Osteocyte (in vitro differentiated cells): ENCODE data around the gene SSR2. TPM values are rescaled to one million over a fixed set of nuclear protein-coding genes. Genes with fewer than 3 reads are reported as not detected.

ENCODE experiments used
- DNase-seq: peaks from one replicate; pipeline ENCODE4 v3.0.0; 2021; ENCODE audit warnings: mixed read lengths; ENCODE audit not compliant: unreplicated experiment; ENCODE audit errors: extremely low spot score
- H3K27ac Mint-ChIP-seq: one replicate; pipeline ENCODE4 v1.8.0; 2021; ENCODE audit warnings: mild to moderate bottlenecking, mixed read lengths; ENCODE audit not compliant: unreplicated experiment
- H3K27me3 Mint-ChIP-seq: one replicate; pipeline ENCODE4 v1.8.0; 2021; ENCODE audit warnings: mixed read lengths; ENCODE audit not compliant: unreplicated experiment
- H3K36me3 Mint-ChIP-seq: one replicate; pipeline ENCODE4 v1.8.0; 2021; ENCODE audit warnings: mixed read lengths; ENCODE audit not compliant: unreplicated experiment
- H3K4me1 Mint-ChIP-seq: one replicate; pipeline ENCODE4 v1.8.0; 2021; ENCODE audit warnings: mixed read lengths; ENCODE audit not compliant: unreplicated experiment
- H3K4me3 Mint-ChIP-seq: one replicate; pipeline ENCODE4 v1.8.0; 2021; ENCODE audit warnings: mild to moderate bottlenecking, moderate library complexity, mixed read lengths; ENCODE audit not compliant: unreplicated experiment
- H3K9me3 Mint-ChIP-seq: one replicate; pipeline ENCODE4 v1.8.0; 2021; ENCODE audit warnings: mixed read lengths; ENCODE audit not compliant: unreplicated experiment
- total RNA-seq: library from RNA; stranded (reverse); gene quantifications from 2 replicates; pipeline ENCODE4 v1.2.1, GENCODE V29; 2021
- TF ChIP-seq, protein P1 (sequence below): fragments of 200-600 bp; sonication (generic); IDR thresholded peaks from 2 replicates; pipeline ENCODE4 v1.5.0; 2021; ENCODE audit warnings: antibody characterized with exemption, mild to moderate bottlenecking, moderate library complexity

The SSR2 gene
- total RNA-seq, 1 donor from 2014 or later: 283 TPM

- Mint-ChIP-seq H3K27me3 (no peaks in the 10 kb centered on the region), H3K36me3 (peaks cover 7% of the 10 kb centered on the region), H3K4me3 (no peak overlapping the region), H3K9me3 (no peaks in the 10 kb centered on the region), H3K4me1 (peaks cover 58% of the 10 kb centered on the region), H3K27ac (peak overlapping the region; percentile 98)
- TF ChIP-seq, protein P1, sequence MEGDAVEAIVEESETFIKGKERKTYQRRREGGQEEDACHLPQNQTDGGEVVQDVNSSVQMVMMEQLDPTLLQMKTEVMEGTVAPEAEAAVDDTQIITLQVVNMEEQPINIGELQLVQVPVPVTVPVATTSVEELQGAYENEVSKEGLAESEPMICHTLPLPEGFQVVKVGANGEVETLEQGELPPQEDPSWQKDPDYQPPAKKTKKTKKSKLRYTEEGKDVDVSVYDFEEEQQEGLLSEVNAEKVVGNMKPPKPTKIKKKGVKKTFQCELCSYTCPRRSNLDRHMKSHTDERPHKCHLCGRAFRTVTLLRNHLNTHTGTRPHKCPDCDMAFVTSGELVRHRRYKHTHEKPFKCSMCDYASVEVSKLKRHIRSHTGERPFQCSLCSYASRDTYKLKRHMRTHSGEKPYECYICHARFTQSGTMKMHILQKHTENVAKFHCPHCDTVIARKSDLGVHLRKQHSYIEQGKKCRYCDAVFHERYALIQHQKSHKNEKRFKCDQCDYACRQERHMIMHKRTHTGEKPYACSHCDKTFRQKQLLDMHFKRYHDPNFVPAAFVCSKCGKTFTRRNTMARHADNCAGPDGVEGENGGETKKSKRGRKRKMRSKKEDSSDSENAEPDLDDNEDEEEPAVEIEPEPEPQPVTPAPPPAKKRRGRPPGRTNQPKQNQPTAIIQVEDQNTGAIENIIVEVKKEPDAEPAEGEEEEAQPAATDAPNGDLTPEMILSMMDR: no peak
- DNase-seq: no peak
Measured at GRCh38 chr1:155984341-155984740, 36.4 kb downstream of the SSR2 start.

- no peaks in the 10 kb centered on the region for H3K27me3 Mint-ChIP-seq
- peak overlapping the region; percentile 98 for H3K27ac Mint-ChIP-seq
- H3K9me3 Mint-ChIP-seq: no peaks in the 10 kb centered on the region
- H3K36me3 Mint-ChIP-seq: peaks cover 7% of the 10 kb centered on the region
- H3K4me3 Mint-ChIP-seq: peak overlapping the region; percentile 88
- peaks cover 58% of the 10 kb centered on the region for H3K4me1 Mint-ChIP-seq
- DNase-seq: peak; percentile 97
- TF ChIP-seq, protein P1: peak; percentile 15
Measured at GRCh38 chr1:155983191-155984024, 37.3 kb downstream of the SSR2 start.

- TF ChIP-seq, protein P1: no peak
- no peaks in the 10 kb centered on the region for H3K27me3 Mint-ChIP-seq
- H3K27ac Mint-ChIP-seq: peak overlapping the region; percentile 98
- peaks cover 9% of the 10 kb centered on the region for H3K36me3 Mint-ChIP-seq
- DNase-seq: no peak
- H3K4me3 Mint-ChIP-seq: peak overlapping the region; percentile 88
- H3K9me3 Mint-ChIP-seq: no peaks in the 10 kb centered on the region
- H3K4me1 Mint-ChIP-seq: peaks cover 62% of the 10 kb centered on the region
Measured at GRCh38 chr1:155982106-155982505, 38.6 kb downstream of the SSR2 start.

DNA sequence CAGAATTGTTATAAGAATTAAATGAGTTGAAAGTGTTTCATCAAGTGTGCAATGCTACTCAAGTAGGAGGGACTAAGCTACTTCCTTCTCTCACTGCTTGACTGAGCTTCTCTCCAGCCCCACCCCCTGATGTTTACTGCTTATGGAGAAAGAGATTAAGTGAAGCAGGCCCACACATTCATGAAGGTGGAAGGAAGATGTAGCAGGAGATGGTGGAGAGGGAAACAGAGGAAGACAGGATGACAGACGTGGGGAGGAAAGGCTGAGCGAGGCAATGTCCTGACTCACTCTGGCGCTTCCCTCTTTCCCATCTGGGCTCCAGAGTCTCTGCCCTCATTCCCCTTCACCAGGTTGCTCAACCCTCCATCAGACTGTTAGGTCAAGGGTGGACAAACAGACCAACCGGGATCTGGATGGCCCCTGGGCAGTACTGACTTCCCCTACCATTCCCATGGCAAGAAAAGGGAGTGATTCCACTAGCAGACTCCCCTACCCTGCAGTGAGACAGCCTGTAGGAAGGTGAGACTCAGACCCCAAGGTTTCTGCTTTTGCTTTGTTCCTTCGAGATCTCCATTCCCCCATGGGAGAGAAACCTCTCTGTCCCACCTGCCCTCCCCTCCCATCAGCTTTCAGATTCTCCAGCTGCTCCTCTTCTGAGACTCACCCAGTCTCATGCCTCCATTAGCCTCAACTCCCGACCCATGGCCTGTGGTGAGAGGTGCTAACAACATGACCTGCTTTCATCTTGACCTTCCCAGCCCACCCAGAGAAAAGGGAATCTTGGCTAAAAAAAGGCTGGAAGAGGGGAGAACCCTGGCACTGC is 39.3 kb downstream of the SSR2 start:
- TF ChIP-seq, protein P1: no peak
- no peak for DNase-seq
- peaks cover 9% of the 10 kb centered on the region for H3K36me3 Mint-ChIP-seq

More for the DNA sequence above, 39.3 kb downstream of the SSR2 start:
- Mint-ChIP-seq H3K4me3 (peak overlapping the region; percentile 88), H3K27ac (peak overlapping the region; percentile 98), H3K9me3 (no peaks in the 10 kb centered on the region), H3K4me1 (peaks cover 68% of the 10 kb centered on the region), H3K27me3 (no peaks in the 10 kb centered on the region)
